Measurements from ENCODE around the gene COL15A1.

- TF ChIP-seq ATF6 (CRISPR knock-in tag; IDR thresholded peaks at IDR 0.05) (no peak), ZMAT4 (CRISPR knock-in tag; IDR thresholded peaks at IDR 0.05) (no peak)
These were observed 8.3 kb downstream of the COL15A1 start for GRCh38 chr9:98951967-98952366.

Measured in WTC11 (cell line).